IMR-90 (cell line): ENCODE results near the gene KAT2B. TPM values are rescaled to one million over a fixed set of nuclear protein-coding genes. Genes with fewer than 3 reads are reported as not detected.

ENCODE experiments used
- ATAC-seq: fragments of 200-7000 bp; cut with Tn5 transposase; 2 replicates; pipeline ENCODE4 v1.9.1; 2020; ENCODE audit warnings: low read depth, mild to moderate bottlenecking, moderate library complexity
- BruUV-seq: library from RNA; stranded (reverse); fragments of 400-500 nt; replicated peaks from 2 replicates; lab custom pipeline; 2021; lab: Mats Ljungman, UMichigan
- CTCF ChIA-PET: fragments of 300-600 bp; formaldehyde crosslinking; extraction: SDS; loops from one replicate; lab custom pipeline; 2021; ENCODE audit warnings: antibody characterized with exemption; lab: Yijun Ruan, JAX
- POLR2A ChIA-PET: fragments of 300-600 bp; sonication (Branson Sonifier 250); formaldehyde crosslinking; loops from one replicate; lab custom pipeline; 2022; ENCODE audit warnings: antibody characterized with exemption; ENCODE audit not compliant: unreplicated experiment; lab: Charles Lee
- DNase-seq: peaks from one replicate; pipeline ENCODE4 v3.0.0; 2013
- H2AFZ ChIP-seq: replicated peaks from 2 replicates; pipeline ENCODE3; 2013; ENCODE audit warnings: low read length, mild to moderate bottlenecking; ENCODE audit not compliant: poor library complexity
- H2AK5ac ChIP-seq: 2 replicates; pipeline ENCODE4 v1.6.1; 2013; ENCODE audit warnings: low read depth, low read length, inconsistent platforms
- H2AK9ac ChIP-seq: replicated peaks from 2 replicates; pipeline ENCODE3; 2013; ENCODE audit warnings: mild to moderate bottlenecking, low read depth, low read length, moderate library complexity; ENCODE audit not compliant: poor library complexity
- H2BK120ac ChIP-seq: 2 replicates; pipeline ENCODE4 v1.6.1; 2013; ENCODE audit warnings: low read depth, low read length, inconsistent platforms
- H2BK15ac ChIP-seq: 3 replicates; pipeline ENCODE4 v1.6.1; 2013; ENCODE audit warnings: low read depth, low read length, inconsistent platforms
- H2BK20ac ChIP-seq: 2 replicates; pipeline ENCODE4 v1.6.1; 2013; ENCODE audit warnings: low read depth, mild to moderate bottlenecking, inconsistent platforms, low read length, moderate library complexity
- H2BK5ac ChIP-seq: 2 replicates; pipeline ENCODE4 v1.6.1; 2013; ENCODE audit warnings: mild to moderate bottlenecking, low read depth, low read length, inconsistent platforms; ENCODE audit not compliant: poor library complexity, severe bottlenecking
- H3K14ac ChIP-seq: replicated peaks from 2 replicates; pipeline ENCODE4 v1.6.1; 2013; ENCODE audit warnings: low read depth, low read length, inconsistent platforms
- H3K18ac ChIP-seq: 2 replicates; pipeline ENCODE4 v1.6.1; 2013; ENCODE audit warnings: low read depth, low read length, control low read depth
- H3K23ac ChIP-seq: 2 replicates; pipeline ENCODE4 v1.6.1; 2013; ENCODE audit warnings: low read depth, low read length, inconsistent platforms
- H3K27ac ChIP-seq: 2 replicates; pipeline ENCODE4 v1.5.1; 2013; ENCODE audit warnings: mild to moderate bottlenecking, control low read depth, low read length; ENCODE audit not compliant: insufficient read depth
- H3K27me3 ChIP-seq: 2 replicates; pipeline ENCODE4 v1.6.1; 2013; ENCODE audit warnings: low read length; ENCODE audit not compliant: control insufficient read depth, insufficient read depth
- H3K36me3 ChIP-seq: 2 replicates; pipeline ENCODE4 v1.6.1; 2013; ENCODE audit warnings: low read length, mixed read lengths; ENCODE audit not compliant: control insufficient read depth, insufficient read depth
- H3K4ac ChIP-seq: 2 replicates; pipeline ENCODE4 v1.6.1; 2013; ENCODE audit warnings: low read depth, low read length, inconsistent platforms
- H3K4me1 ChIP-seq: 2 replicates; pipeline ENCODE4 v1.6.1; 2013; ENCODE audit warnings: low read length, mixed read lengths; ENCODE audit not compliant: control insufficient read depth, insufficient read depth
- H3K4me2 ChIP-seq: 2 replicates; pipeline ENCODE4 v1.6.1; 2013; ENCODE audit warnings: low read depth, mild to moderate bottlenecking, control low read depth, low read length, moderate library complexity
- H3K4me3 ChIP-seq: 2 replicates; pipeline ENCODE4 v1.5.1; 2013; ENCODE audit warnings: low read depth, mild to moderate bottlenecking, control low read depth, low read length, moderate library complexity; ENCODE audit not compliant: insufficient read depth
- H3K56ac ChIP-seq: 2 replicates; pipeline ENCODE4 v1.6.1; 2013; ENCODE audit warnings: low read length, inconsistent platforms; ENCODE audit not compliant: insufficient read depth; ENCODE audit errors: extremely low read depth
- H3K79me1 ChIP-seq, 2 experiments: 2 replicates each; pipeline ENCODE4 v1.6.1; 2013; ENCODE audit warnings: low read length in 2 of 2, inconsistent platforms in 1 of 2, low read depth in 1 of 2
- H3K9ac ChIP-seq: 2 replicates; pipeline ENCODE4 v1.6.1; 2013; ENCODE audit warnings: low read depth, low read length, control low read depth
- H3K9me1 ChIP-seq: 2 replicates; pipeline ENCODE4 v1.6.1; 2013; ENCODE audit warnings: low read length, inconsistent platforms; ENCODE audit not compliant: insufficient read depth
- H3K9me3 ChIP-seq: 2 replicates; pipeline ENCODE4 v1.6.1; 2013; ENCODE audit warnings: low read length; ENCODE audit not compliant: control insufficient read depth, insufficient read depth
- H4K20me1 ChIP-seq: 2 replicates; pipeline ENCODE4 v1.6.1; 2013; ENCODE audit warnings: low read length, inconsistent platforms; ENCODE audit not compliant: insufficient read depth
- H4K5ac ChIP-seq: 2 replicates; pipeline ENCODE4 v1.6.1; 2013; ENCODE audit warnings: mild to moderate bottlenecking, low read depth, low read length, control low read depth
- H4K8ac ChIP-seq, 2 experiments: 2 replicates each; pipeline ENCODE4 v1.6.1; 2013; ENCODE audit warnings: low read depth in 2 of 2, low read length in 2 of 2, control low read depth in 1 of 2, inconsistent platforms in 1 of 2
- H4K91ac ChIP-seq: 2 replicates; pipeline ENCODE4 v1.6.1; 2013; ENCODE audit warnings: low read depth, low read length, inconsistent platforms; ENCODE audit not compliant: insufficient read depth
- BHLHE40 ChIP-seq: fragments of 150-350 bp; IDR thresholded peaks from 2 replicates; pipeline ENCODE4 v1.6.1; 2016; ENCODE audit warnings: mild to moderate bottlenecking, low read depth, low read length
- CEBPB ChIP-seq: IDR thresholded peaks from 2 replicates; pipeline ENCODE4 v1.6.1; 2012; ENCODE audit warnings: low read depth, low read length, improper control_type of control experiment
- CTCF ChIP-seq: conservative IDR thresholded peaks from 2 replicates; pipeline ENCODE4 v1.5.1; 2012; ENCODE audit warnings: mild to moderate bottlenecking, low read depth, low read length, improper control_type of control experiment
- FOS ChIP-seq: fragments of 150-350 bp; IDR thresholded peaks from 2 replicates; pipeline ENCODE4 v1.6.1; 2016; ENCODE audit warnings: low read depth, low read length
- MAFK ChIP-seq: IDR thresholded peaks from 2 replicates; pipeline ENCODE4 v1.6.1; 2012; ENCODE audit warnings: low read depth, low read length, improper control_type of control experiment
- MXI1 ChIP-seq: IDR thresholded peaks from 2 replicates; pipeline ENCODE4 v1.6.1; 2012; ENCODE audit warnings: low read depth, mild to moderate bottlenecking, low read length, moderate library complexity, borderline replicate concordance
- RAD21 ChIP-seq: IDR thresholded peaks from 2 replicates; pipeline ENCODE4 v1.6.1; 2012; ENCODE audit warnings: low read length, improper control_type of control experiment
- USF2 ChIP-seq: fragments of 150-350 bp; IDR thresholded peaks from 2 replicates; pipeline ENCODE4 v1.6.1; 2017; ENCODE audit warnings: mild to moderate bottlenecking, antibody characterized with exemption, low read length, low read depth
- WGBS, 2 experiments: methylation state at CpG; one replicate each; pipeline versions ENCODE4 v1.1.5 to v1.1.7; 2013; ENCODE audit warnings: missing lambda C conversion rate in 2 of 2; ENCODE audit not compliant: insufficient read length in 1 of 2; ENCODE audit errors: extremely low coverage in 2 of 2; 5-methylcytosine and 5-hydroxymethylcytosine counted together
- dilution Hi-C: fragments of 300-500 bp; cut with HindIII; formaldehyde crosslinking; loops from one replicate; pipeline ENCODE4 v1.14.3; 2018; ENCODE audit warnings: low sequenced_read_pairs; ENCODE audit not compliant: unreplicated experiment
- in situ Hi-C: fragments of 300-500 bp; cut with MboI; formaldehyde crosslinking; loops from 3 replicates; pipeline ENCODE4 v1.14.3; 2019; ENCODE audit warnings: low sequenced_read_pairs, inconsistent platforms, mixed read lengths
- intact Hi-C: fragments of 100-400 bp; cut with micrococcal nuclease; formaldehyde crosslinking; loops from 2 replicates; pipeline ENCODE4 v1.10.0; 2022
- polyA plus RNA-seq, 3 experiments: library from polyadenylated mRNA; depleted of rRNA; stranded (reverse); fragments of >200 nt; gene quantifications; 2 replicates each; pipeline ENCODE4 v1.2.3, GENCODE V29; 2012; ENCODE audit warnings: low replicate concordance in 1 of 3
- total RNA-seq: library from RNA; depleted of rRNA; stranded (reverse); fragments of >200 nt; gene quantifications from 2 replicates; pipeline ENCODE4 v1.2.3, GENCODE V29; 2012

KAT2B gene
- total and polyA plus RNA-seq, 2 of the 4 experiments (the other 2 are of a cell fraction): 2.0 to 2.2 TPM

GRCh38 chr3:20123131-20123652, 82.9 kb downstream of the KAT2B start:
- no peak overlapping the region for H4K91ac ChIP-seq
- H3K9me1 ChIP-seq: no peaks in the 10 kb centered on the region; the same call in 1 of the 2 replicates
- 0 out of 2 replicates have a peak, but pooled peaks cover 2% of the 10 kb centered on the region for H3K36me3 ChIP-seq
- no peak overlapping the region for H2BK120ac ChIP-seq
- ChIA-PET CTCF (no interaction called here), POLR2A (no interaction called here)
- H3K4ac ChIP-seq: no peak overlapping the region
- H3K14ac ChIP-seq: no peak overlapping the region
- H2BK5ac ChIP-seq: no peak overlapping the region
- no peak overlapping the region for H3K23ac ChIP-seq
- H3K4me3 ChIP-seq: no peak overlapping the region
- no peak overlapping the region for H2BK20ac ChIP-seq
- H3K9ac ChIP-seq: no peak overlapping the region
- no peaks in the 10 kb centered on the region for H3K9me3 ChIP-seq
- no peak overlapping the region for H2AK5ac ChIP-seq
- no peaks in the 10 kb centered on the region for H3K27me3 ChIP-seq
- H3K56ac ChIP-seq: no peak overlapping the region
- H3K4me2 ChIP-seq: no peak overlapping the region
- no peak overlapping the region for H4K8ac ChIP-seq
- no peaks in the 10 kb centered on the region for H3K4me1 ChIP-seq
- no peak overlapping the region for H2AK9ac ChIP-seq
- no peak for DNase-seq
- in situ Hi-C loops (no loop called here), dilution Hi-C loops (no loop called here), intact Hi-C loops (no loop called here)
- no peak overlapping the region for H3K27ac ChIP-seq
- no peak overlapping the region for H2BK15ac ChIP-seq
- BruUV-seq: no TSS peak
- WGBS, 2 experiments: 63% methylated on average over 1 of the region's 2 CpGs; no CpG with 5 or more reads in 1 of the 2 experiments
- H4K20me1 ChIP-seq: no peaks in the 10 kb centered on the region
- no peak overlapping the region for H4K5ac ChIP-seq
- no peak overlapping the region for H2AFZ ChIP-seq
- H3K18ac ChIP-seq: no peak overlapping the region
- no peak for ATAC-seq
- TF ChIP-seq MAFK (no peak), MXI1 (no peak), CEBPB (no peak), USF2 (no peak), BHLHE40 (no peak), CTCF (no peak), RAD21 (no peak), FOS (no peak)
- H3K79me1 ChIP-seq: no peaks in the 10 kb centered on the region
